Stimulated activated CD8-positive, alpha-beta memory T cell treated with anti-CD3 and anti-CD28 coated beads, Interleukin-15, amount 100 ng/mL, for 48 hours (primary cell): ENCODE measurements around the gene HSD17B3.
"Not testable (repeated sequence)": the region's sequence is repeated elsewhere in the genome, so short reads cannot be mapped to it uniquely, and the experiment has no call there.

ENCODE experiments used
- DNase-seq, 2 donors: peaks; one replicate each; pipeline ENCODE4 v3.0.0-alpha.2; 2020; ENCODE audit warnings: low read depth in 2 of 2

Gene HSD17B3

DNA sequence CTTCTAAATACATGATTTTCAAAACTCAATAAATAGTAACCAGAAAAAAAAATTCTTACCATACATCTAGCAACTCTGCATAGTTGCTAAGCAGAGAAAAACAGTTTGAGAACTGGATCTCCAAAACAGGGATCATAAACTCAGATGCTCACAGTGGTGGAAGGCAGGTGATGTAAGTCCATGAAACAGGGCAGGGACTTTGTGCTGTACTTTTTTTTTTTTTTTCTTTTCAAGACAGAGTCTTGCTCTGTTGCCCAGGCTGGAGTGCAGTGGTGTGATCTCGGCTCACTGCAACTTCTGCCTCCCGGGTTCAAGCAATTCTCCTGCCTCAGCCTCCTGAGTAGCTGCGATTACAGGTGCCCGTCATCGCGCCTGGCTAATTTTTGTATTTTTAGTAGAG lies 5.0 kb upstream of the HSD17B3 start:
- not testable (repeated sequence) for DNase-seq

DNA sequence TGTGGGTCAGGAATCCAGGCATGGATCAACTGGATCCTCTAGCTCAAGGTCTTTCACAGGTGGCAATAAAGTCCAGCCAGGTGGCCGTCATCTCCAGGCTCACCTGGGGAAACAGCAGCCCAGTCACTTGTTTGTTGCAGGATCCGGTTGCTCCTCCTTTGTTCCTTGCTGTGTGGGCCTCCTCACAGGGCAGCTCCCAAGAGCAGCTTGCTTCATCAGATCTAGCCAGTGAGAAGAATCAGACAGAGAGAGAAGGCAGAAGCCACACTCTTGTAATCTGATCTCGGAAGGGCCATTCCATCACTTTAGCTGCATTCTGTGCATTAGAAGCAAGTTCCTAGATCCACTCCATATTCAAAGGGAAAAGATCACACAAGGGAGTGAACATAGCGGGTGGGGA lies 3.2 kb upstream of the HSD17B3 start:
- no peak for DNase-seq

DNA sequence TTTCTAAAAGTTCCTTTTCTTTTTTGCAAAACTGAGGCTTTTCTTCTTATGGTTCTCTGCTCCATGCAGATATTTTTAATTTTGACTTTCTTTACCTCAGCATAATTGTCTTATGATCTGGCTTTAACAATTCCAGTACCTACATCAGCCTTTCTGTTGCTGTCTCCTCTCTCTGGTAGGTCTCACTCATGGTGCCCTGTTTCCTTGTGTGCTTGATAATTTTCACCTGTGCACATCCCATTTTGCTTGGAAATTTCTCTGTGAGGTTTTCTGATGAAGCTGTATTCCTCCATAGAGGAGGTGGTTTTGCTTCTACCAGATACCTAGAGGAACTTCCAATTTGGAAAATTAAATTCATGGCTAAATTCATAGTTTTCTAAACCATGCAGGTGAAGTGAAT lies 2.3 kb upstream of the HSD17B3 start:
- no peak for DNase-seq

DNA sequence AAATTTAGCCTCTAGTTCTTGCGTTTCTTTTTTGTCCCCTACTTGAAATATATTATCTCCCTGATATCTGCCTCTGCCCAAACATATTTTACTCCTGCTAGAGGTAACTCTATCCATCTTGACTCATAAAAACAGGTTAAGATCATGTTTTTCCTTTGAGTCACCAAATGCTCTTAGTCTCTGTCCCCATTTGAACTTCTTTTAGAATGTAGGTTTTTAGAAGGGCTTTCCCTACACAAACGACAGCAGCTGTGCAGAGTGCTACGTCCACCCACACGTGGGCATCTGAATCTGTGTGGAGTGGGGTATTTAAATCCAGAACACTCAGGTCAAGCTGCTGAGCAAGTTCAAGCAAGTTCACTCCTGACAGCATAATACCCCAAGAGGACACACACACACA lies 2.2 kb downstream of the HSD17B3 start:
- DNase-seq = no peak

DNA sequence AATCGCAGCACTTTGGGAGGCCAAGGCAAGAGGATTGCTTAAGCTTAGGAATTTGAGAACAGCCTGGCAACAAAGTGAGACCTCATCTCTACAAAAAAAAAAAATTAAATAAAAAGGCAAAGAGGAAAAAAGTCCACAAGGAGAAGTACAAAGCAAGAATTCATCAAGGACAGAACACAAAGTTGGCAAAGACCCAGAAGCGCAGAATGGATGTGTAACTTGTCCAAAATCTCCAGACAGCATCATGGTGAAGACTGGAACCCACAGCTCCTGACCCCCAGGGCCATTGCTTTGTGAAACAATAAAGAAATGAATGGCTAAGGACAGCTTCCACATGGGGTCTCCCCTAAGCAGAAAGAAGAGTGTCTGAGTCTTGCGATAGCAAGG lies 7.8 kb downstream of the HSD17B3 start:
- DNase-seq = no peak

DNA sequence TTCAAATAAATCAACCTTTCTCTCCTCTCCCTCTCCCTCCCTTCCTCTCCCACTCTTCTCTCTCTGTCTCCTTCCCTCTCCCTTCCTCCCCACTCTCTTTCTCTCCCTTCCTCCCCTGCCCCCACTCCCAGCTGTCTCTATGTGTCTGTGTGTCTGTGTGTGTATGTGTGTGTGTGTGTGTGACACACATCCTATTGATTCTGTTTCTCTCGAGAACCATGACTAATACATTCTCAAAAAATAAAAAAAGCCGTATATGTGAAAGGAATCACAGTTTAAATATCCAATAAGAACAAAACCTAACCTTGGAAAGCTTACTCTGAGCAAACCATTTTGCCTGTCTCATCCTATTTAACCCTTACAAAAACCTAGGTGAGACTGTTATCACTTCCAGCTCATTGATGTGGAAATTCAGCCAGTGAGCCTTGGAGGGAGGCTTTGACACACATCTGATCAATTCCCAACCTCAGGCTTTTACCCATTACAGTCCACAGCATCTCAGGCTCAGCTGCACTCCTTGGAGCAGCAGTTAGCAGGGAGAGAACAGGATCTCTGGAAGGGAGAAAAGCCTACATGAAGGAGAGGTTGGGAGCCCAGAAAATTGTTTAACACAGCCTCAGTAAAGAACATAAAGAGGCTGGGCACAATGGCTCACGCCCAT lies 8.3 kb downstream of the HSD17B3 start:
- DNase-seq = no peak

DNA sequence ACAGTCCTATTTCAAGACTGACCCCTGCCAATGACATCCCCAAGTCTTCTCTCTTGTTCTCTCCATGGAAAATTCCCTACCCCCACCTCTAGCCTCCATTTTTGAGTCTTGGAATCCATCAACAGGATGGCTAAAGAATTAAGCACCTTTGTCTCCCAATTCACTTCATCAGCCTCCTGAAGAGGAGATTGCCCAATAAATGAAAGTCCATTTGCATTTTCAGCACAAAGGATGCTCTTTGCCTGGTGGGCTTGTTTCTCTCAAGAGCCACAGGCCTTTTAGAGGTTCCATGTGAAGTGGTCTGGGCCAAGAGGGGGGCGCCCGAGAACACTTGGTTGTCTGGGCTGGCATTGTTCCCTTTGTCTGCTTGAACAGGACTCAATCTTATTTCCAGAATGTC lies 12.6 kb downstream of the HSD17B3 start:
- no peak for DNase-seq

DNA sequence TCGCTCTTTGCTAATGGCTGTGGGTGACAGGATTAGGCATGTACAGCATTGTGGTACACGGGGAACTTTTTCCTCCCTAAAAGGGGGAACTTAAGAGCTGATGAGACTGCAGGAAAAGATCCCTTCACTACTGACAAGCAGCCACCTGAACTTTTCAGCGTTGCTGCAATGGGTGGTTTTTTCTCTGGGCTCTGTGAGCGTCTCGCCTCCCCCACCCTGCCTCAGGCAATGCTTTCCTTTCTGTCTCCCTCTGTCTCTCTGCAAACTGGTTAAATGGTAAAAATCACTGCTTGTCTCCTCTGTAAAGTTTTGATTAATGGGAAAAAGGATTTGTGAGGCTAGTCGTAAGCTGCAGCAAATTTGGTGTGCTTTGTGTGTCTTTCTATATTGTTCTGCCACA lies 20.3 kb downstream of the HSD17B3 start:
- DNase-seq = no peak

DNA sequence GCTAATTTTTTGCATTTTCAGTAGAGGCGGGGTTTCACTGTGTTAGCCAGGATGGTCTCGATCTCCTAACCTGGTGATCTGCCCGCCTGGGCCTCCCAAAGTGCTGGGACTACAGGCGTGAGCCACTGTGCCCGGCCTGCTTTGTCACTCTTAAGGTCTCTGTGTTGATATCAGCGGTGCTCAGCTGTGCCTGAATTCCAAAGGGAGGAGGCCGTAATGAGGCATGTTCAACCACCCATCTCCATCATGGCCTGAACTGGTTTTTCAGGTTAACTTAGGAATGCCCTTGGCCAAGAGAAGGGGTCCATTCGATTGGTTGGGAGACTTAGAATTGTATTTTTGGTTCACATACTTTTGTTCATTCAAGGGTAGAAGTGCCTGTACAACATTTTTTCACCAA lies 22.0 kb downstream of the HSD17B3 start:
- DNase-seq = no peak

DNA sequence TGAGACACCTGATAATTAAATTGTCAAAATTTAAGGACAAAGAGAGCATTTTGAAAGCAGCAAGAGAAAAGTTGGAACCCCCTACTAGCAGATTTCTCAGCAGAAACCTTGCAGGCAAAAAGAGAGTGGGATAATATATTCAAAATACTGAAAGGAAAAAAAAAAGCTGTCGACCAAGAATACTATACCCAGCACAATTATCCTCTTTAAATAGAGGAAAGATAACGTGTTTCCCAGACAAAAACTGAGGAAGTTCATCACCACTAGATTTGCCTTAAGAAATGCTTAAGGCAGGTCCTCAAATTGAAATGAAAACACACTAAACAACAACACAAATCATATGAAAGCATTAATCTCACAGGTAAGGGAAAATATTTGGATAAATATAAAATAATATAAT lies 27.0 kb downstream of the HSD17B3 start:
- DNase-seq = no peak

DNA sequence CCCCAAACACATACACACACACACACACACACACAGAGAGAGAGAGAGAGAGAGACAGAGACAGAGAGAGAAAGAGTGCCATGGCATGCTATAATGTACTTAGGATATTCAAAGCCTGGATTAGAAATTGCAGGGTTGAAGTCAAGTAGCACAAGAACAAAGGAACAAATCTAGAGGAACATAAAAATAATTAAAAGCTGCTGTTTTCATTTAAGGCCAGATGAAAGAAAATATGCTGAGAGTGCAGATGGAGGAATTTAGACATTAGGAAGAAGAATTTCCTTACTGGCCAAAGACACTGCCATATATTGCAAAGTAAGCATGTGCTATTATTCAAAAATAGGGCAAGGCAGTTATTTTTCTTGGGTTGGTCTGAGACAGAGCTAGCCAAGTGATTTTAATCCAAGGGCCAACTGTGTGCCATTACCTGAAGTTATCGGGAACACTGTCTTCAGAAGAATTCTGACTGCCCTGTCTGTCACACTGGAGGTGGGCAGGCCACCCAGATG lies 31.7 kb downstream of the HSD17B3 start:
- no peak for DNase-seq

DNA sequence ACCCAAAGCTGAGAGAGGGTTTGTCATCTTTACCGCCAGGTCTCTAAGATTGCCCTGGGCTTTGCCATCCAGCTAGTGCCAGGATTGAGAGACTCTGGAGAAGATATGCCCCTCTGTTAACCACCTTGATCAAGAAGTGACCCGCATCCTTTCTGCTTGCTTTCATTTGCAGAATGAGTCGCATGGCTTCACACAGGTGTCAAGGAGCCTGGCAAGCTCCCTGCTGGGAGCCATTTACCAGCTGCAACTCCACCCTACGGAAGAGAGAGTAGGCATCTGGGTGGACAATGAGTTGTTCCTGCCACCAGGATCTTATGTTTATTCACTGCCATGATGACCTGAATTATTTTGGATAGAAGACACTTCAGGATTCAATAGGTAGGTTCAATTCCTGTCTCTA lies 43.0 kb downstream of the HSD17B3 start:
- DNase-seq = no peak

DNA sequence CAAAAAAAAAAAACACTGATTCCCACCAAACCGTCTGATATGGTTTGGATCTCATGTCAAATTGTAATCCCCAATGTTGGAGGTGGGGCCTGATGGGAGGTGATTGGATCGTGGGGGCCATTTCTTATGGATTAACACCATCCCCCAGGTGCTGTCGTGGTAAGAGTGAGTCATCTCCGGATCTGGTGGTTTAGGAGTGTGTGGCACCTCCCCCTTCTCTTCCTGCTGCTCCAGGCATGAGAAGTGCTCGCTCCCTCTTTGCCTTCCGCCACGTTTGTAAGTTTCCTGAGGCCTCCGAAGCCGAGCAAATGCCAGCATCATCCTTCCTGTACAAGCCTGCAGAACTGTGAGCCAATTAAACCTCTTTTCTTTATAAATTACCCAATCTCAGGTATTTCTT lies 45.2 kb downstream of the HSD17B3 start:
- DNase-seq = no peak

DNA sequence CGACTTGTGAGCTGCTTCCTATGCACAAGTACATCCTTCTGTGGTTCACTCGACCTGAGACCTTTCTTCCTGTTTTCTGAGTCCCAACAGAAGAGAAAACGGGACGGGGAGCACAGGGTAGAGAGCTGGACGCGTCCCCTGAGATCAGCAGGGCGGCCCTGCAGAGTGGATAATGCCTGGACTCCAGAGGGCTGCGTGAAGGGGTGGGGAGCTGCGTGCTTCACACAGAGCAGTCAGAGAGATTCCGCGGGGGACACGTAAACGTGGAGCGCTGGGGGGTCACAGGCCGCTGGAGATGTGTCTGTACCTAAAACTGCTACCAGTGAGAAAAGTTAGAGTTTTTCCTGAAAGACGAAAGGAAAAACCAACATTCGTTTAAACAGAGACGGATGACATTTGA lies 46.3 kb downstream of the HSD17B3 start:
- no peak for DNase-seq

DNA sequence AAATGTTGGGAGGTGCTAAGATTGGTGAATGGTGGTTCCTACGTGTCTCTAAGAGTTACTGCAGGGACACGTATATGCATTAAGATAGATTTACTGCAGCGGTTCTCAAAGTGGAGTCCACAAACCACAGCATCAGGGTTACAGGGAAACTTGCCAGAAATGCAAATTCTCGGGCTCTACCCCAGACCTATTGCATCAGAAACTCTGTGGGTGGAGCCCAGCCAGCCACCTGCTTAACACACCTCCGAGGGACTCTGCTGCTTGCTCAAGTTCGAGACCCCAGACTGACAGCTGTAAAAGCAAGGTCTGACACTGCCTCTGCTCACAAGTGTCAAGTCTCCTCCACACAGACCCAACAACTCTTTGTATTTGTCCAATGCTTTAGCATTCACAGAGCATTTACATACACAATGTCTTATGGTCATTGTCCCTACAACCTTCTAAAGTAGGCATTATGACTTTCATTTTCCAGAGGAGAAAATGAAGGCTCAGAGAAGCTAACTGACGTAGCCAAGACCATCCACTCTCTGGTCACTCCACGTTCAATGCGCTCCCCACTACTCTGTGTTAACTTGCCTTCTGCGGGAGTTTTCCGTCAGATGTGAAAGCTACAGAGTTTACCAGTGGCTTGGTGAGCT lies 48.8 kb downstream of the HSD17B3 start:
- no peak for DNase-seq

DNA sequence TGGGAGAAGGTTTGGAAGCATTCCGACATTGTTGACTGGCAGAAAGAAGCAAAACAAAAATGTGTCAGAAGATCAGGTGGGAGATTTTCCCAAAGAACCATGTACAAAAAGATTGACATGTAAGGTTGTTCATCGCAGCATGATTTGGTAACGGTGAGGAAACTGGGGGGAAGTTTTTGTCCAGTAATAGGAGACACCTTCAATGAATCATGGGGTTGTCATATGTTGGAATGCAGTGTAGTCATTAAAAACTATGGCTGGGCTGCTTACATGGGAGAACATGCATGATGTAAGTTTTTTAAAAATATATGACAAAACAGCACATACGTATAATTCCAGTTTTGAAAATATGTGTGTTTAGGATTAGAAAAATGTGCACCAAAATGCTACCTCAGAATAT lies 50.5 kb downstream of the HSD17B3 start:
- no peak for DNase-seq

DNA sequence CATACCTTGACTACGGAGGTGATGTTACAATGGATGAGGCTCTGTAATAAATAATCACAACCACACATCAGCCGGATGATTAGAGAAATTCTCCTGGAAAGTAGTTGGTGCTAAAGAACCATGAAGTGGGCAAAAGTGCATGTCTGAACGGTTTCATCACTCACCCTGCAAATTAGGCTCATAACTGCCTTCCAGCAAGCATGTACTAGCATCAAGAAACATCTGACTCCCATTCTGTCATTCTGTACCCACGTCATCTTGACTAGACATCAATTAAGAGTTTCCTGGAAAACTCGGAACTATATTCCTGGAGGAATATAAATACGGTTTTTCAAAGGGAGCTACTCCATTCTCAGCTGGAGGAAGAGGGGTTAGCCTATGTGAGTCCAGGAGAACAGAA lies 52.2 kb downstream of the HSD17B3 start:
- no peak for DNase-seq

DNA sequence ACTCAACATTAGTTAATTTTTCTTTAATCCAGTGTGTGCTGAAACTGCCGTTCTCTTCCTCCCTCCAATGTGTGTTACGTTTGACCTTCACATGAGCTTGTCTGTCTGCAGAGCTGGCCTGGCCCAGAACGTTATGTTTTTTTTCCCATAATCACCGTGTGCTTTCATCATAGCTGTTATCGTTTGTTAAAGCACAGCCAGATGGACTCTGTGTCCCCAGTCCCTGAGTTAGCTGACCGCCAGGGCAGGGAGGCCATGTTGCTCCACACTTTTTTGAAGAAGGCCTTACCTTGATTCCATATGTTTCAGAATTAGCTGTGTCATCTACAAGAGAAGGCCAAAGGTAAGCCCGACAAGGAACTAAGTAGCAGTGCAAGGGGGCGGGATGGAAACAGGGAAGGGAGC lies 55.7 kb downstream of the HSD17B3 start:
- DNase-seq = no peak

DNA sequence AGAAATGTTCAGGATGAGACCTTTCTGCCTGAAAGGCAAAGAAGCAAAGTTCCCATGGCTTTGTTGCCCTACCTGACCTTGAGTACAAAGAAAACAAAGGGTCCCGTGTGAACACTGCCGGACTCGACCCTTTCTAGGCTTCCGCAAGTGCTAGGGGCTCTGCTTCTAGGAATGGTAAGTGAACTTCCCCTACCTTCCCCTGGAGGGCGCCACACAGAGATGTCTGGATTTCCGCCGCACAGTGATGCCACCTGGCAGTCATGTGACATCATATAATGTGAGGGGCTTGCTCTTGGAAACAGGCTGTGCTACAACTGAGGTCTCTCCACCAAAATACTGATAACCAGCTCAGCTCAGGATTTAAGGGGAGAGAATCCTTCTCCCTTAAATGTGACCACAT lies 56.6 kb downstream of the HSD17B3 start:
- no peak for DNase-seq

DNA sequence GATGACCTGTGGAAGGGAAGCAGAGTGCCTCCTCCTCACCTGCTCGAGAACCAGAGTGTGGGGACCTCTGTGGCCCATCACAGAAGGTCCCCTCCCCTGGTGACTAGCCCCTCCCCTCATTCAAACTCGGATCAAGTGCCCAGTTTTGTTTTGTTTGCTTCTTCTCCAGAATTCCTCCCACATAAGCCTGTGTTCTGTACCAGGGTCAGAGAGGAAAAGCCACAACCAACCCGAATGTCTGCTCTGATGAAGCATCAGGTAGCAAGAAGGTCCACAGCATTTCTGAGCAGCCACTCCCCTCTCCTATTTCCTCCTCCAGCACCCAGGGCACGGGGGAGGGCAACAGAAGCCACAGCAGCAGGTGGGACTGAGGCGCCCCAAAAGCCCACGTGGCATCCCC lies 58.2 kb downstream of the HSD17B3 start:
- no peak for DNase-seq

DNA sequence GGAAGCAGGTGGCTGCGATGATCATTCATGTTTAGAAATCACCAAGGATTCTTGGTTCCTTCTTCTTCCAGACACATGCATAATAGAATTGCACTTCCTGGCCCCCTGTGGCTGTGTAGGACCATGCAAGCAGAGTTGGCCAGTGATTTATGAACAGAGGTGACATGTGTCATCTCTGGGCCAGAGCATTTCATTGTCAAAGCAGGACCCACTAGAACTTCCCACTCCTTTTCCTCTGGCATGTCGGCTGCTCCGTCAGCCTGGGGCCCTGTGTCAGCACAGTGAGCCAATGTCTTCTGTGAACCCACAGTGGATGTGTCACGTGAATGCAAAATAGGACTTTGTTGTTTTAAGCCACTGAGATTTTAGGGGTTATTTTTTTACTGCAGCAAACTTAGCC lies 59.2 kb downstream of the HSD17B3 start:
- no peak for DNase-seq

DNA sequence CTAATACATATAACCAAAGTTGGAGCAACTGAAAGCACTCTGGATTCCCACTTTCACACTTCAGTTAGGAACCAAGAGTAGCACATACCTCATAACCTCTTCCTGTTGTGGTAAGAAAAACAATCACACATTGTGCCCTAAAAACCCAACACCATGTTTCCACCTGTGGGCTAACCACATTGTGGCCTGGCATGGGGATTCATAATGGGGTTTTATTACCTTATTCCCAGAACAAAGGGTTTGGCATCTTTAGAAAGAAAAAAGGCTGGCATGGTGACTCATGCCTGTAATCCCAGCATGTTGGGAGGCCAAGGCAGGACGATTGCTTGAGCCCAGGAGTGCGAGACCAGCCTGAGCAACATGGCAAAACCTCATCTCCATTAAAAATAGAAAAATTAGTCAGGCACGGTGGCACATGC lies 60.6 kb downstream of the HSD17B3 start:
- DNase-seq = peak; percentile 49 to 59

DNA sequence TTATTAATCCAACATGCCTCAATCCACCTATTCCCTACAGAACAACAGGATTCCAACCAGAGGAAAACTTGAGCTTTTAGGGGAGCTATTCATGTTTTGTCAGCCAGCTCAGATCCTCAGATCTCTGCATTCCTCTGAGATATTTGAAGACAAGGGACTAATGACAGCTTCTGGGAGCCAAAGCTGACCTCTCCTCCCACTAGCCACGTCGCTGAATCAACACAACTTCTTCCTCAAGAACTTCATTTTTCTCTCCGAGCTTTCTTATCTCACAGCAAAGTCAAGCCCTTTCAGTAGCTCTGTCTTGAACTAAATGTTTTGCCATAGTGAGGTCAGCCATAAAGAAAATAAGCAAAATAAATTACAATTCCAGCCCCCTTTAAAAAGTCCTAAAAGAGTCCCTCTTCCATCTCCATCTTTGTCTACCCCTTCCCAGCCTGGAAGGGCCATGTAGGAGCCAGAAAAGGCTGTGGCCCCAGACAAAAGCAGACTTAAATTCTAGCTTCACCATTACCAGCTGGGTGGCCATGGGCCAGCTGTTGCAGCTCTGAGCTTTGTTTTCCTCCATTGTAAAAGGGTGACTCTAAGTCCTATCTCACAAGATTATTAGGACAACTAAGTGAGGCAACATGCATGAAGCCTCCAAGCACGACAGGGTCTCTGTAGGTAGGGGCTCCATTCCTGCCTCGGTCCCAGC lies 65.0 kb downstream of the HSD17B3 start:
- no peak for DNase-seq
